ENCODE data around the gene FAM167B.
"Not testable (repeated sequence)": the region's sequence is repeated elsewhere in the genome, so short reads cannot be mapped to it uniquely, and the experiment has no call there.

The FAM167B gene

DNA sequence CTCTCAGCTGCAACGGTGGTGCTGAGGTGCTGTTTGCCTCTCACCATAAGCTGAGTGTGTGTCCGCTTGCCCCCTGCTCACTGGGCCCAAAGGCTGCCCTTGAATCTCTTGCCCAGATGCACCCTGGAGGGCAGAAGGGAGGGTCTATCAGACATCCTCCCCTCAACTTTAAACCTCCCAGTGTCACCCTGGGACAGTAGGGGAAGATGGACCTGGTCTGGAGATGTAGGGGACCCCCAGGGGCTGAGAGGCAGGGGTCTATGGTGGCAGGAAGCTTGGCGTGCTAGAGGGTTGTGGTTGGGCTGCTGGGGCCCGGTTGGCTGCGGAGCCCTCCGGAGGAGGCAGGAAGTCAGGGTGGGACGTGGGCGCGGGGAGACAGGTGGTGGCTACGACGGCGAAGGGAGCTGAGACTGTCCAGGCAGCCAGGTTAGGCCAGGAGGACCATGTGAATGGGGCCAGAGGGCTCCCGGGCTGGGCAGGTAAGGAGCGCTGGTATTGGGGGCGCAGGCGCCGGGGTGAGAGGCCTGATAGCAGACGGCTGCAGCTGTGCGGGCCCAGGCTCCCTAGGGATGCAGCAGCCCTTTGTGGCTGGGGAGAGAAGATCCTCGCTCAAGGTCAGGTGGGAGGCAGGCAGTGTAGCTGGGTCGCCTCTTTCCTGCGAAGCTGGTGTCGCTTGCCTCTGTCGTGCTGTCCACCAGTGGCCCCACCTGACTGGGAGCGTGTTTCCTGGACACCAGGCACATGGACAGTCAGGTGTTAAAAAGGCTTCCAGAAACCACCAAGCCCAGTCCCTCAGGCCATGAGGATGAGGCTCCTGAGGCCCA lies 4.1 kb downstream of the FAM167B start, which contains the start of gene LCK:
TSS of gene LCK (plus strand) at position 373 of the 824 bp plus-strand sequence. CDS start 23,065 bp downstream, outside the sequence.
- DNase-seq (ENCODE audit: low read depth): no peak
- H3K4me3 ChIP-seq (ENCODE audit: low read depth, low read length): peak within 1 kb of the TSS; percentile 65
- TF ChIP-seq, protein P1, sequence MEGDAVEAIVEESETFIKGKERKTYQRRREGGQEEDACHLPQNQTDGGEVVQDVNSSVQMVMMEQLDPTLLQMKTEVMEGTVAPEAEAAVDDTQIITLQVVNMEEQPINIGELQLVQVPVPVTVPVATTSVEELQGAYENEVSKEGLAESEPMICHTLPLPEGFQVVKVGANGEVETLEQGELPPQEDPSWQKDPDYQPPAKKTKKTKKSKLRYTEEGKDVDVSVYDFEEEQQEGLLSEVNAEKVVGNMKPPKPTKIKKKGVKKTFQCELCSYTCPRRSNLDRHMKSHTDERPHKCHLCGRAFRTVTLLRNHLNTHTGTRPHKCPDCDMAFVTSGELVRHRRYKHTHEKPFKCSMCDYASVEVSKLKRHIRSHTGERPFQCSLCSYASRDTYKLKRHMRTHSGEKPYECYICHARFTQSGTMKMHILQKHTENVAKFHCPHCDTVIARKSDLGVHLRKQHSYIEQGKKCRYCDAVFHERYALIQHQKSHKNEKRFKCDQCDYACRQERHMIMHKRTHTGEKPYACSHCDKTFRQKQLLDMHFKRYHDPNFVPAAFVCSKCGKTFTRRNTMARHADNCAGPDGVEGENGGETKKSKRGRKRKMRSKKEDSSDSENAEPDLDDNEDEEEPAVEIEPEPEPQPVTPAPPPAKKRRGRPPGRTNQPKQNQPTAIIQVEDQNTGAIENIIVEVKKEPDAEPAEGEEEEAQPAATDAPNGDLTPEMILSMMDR (IDR thresholded peaks at IDR 0.05; ENCODE audit: low read depth, low read length, missing control alignments): no peak

DNA sequence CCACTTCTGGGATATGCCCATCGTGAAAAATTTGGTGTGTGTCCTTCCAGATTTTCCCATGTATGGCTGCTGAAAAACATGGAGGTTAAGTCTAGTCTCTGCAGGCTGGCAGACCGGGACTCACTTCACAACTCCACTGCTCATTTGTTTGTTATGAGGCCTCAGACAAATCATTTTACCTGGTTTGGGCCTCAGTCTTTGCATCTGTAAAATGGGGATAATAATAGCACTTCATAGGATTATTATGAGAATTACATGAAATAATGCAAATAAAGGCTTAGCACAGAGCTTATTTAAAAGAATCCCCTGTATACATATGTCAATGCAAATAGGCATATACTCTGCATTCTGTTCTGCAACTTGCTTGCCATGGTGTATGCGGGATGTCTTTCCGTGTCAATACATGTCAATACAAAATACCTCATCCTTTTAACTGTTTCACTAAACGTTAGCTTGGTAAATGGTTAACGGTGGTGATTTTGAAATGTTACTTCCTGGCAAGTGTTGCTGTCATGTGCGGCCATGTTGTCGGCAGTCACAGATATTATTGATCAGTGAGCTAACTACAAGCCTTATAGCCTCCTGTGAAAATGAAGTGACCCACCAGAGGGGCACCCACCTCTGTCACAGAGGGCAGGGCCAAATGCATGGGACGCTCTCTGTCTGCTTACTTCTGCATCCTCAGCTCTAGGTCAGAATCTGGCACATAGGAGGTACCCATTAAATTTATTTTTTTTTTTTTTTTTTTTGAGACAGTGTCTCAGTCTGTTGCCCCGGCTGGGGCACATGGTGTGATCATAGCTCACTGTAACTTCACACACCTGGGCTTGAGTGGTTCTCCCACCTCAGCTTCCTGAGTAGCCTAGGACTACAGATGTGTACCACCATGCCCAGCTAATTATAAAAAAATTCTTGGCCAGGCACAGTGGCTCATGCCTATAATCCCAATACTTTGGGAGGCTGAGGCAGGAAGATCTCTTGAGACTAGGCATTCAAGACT lies 8.3 kb downstream of the FAM167B start:
- no peak for DNase-seq (ENCODE audit: low read depth)
- peak overlapping the region; percentile 65; the same call in 1 of the 2 replicates for H3K4me3 ChIP-seq (ENCODE audit: low read depth, low read length)
- TF ChIP-seq, protein P1 (IDR thresholded peaks at IDR 0.05; ENCODE audit: low read depth, low read length, missing control alignments): no peak

DNA sequence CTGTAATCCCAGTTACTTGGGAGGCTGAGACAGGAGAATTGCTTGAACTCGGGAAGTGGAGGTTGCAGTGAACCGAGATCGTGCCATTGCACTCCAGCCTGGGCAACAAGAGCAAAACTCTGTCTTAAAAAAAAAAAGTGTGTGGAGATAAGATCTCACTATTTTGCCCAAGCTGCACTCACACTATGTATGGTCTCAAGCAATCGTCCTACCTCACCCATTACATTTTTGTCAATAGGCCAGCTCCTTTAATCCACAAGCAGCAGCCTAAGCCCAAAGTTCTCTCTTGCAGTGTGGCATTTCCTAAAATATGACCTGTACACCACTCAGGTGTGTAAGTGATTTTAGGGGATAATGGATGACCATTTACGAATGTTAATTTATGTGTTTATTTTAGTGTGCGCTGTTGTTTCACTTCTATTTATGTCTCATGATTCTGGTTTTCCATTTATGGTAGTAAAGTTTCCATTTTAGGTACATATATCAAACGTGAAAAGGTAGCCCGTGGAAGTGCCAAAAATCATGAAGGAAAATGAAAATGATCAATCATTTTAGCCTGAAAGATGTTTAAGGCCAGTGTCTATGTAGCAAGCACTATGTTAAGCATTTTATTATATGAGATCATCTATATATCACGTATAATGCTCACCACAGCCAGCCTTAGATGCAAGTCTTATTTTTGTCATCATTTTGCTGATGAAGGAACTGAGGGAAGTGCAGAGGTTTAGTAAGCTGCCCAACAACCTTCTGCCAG lies 9.6 kb downstream of the FAM167B start:
- TF ChIP-seq, protein P1 (IDR thresholded peaks at IDR 0.05; ENCODE audit: low read depth, low read length, missing control alignments): no peak
- peak overlapping the region; percentile 27; the same call in 1 of the 2 replicates for H3K4me3 ChIP-seq (ENCODE audit: low read depth, low read length)
- no peak for DNase-seq (ENCODE audit: low read depth)

DNA sequence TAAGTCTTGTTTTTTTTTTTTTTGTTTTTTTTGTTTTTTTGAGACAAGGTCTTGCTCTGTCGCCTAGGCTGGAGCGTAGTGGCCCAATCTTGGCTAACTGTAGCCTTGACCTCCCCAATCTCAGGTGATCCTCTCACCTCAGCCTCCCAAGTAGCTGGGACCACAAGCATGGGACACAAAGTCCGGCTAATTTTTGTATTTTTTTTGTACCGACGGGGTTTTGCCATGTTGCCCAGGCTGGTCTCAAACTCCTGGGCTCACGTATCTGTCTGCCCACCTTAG lies 10.1 kb downstream of the FAM167B start:
- no peak for DNase-seq (ENCODE audit: low read depth)
- TF ChIP-seq, protein P1 (IDR thresholded peaks at IDR 0.05; ENCODE audit: low read depth, low read length, missing control alignments): no peak
- H3K4me3 ChIP-seq (ENCODE audit: low read depth, low read length): no peak overlapping the region

DNA sequence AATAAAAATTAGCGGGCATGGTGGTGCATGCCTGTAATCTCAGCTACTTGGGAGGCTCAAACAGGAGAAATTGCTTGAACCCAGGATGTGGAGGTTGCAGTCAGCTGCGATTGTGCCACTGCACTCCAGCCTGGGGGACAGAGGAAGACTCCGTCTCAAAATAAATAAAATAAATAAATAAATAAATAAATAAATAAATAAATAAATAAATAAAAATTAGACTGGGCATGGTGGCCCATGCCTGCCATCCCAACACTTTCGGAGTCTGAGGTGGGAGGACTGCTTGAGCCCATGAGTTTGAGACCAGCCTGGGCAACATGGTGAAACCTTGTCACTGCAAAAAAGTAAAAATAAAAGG lies 16.2 kb downstream of the FAM167B start:
- H3K4me3 ChIP-seq (ENCODE audit: low read depth, low read length): not testable (repeated sequence)

DNA sequence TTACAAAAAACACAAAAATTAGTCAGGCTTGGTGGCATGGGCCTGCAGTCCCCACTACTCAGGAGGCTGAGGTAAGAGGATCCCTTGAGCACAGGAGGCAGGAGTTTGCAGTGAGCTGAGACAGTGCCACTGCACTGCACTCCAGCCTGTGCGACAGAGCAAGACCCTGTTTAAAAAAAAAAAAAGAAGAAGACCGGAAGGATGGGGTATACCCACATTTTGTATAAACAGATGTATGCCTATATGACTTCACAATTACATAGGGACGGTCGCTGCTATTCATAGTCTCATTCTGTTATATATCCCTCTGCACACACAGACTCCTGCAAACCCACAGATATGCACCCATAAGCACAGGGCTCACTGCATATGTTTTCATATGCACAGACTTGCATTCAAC lies 16.7 kb downstream of the FAM167B start:
- H3K4me3 ChIP-seq (ENCODE audit: low read depth, low read length): no peak overlapping the region; the same call in 1 of the 2 replicates
- no peak for DNase-seq (ENCODE audit: low read depth)
- TF ChIP-seq, protein P1 (IDR thresholded peaks at IDR 0.05; ENCODE audit: low read depth, low read length, missing control alignments): no peak

More for the DNA sequence above, 16.2 kb downstream of the FAM167B start:
- not testable (repeated sequence) for DNase-seq (ENCODE audit: low read depth)
